ENCODE data around the gene TRAK1.

DNA sequence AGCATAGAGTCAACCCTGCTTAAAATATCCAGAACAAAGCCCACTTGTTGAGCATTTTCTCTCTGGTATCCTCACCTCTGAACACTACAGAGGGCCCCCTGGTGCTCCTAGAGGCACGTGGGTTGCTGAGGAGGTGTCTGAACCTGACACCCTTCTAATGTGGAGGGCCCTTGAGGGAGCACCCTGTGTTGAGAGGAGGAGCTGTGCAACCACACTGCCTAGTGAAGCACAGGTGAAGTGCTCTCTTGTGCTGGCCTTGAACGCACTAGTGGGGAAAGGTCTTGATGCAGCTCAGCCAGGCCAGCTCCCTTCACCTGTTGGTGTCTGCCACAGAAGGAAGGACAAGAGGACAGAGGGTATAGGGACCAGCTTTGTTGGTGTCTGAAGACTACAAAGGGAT lies 122.9 kb downstream of the TRAK1 start:
- no peak for TF ChIP-seq GATA3 (IDR thresholded peaks at IDR 0.05; ENCODE audit: low read depth, low read length)
- TF ChIP-seq GATA2 (IDR thresholded peaks at IDR 0.05; ENCODE audit: low read depth, low read length), result no peak

All from SH-SY5Y (cell line).